AG04450 (cell line): Measurements from ENCODE around the gene SAMHD1. TPM values are rescaled to one million over a fixed set of nuclear protein-coding genes. Genes with fewer than 3 reads are reported as not detected.

Source experiments
- CTCF ChIA-PET: fragments of 300-600, 350-600 bp; formaldehyde crosslinking; extraction: SDS; loops from one replicate; lab custom pipeline; 2022; ENCODE audit warnings: antibody characterized with exemption, inconsistent platforms; lab: Charles Lee
- POLR2A ChIA-PET: fragments of 350-600 bp; formaldehyde crosslinking; extraction: SDS; loops from one replicate; lab custom pipeline; 2021; ENCODE audit warnings: antibody characterized with exemption, inconsistent platforms; lab: Yijun Ruan, JAX
- DNase-seq: peaks from one replicate; pipeline ENCODE4 v3.0.0-alpha.2; 2011; ENCODE audit warnings: low read depth, low spot score
- H3K27ac ChIP-seq: one replicate; pipeline ENCODE4 v1.5.1; 2012; ENCODE audit warnings: low read depth, low read length, control low read depth
- H3K27me3 ChIP-seq: one replicate; pipeline ENCODE4 v1.6.0; 2012; ENCODE audit warnings: low read length; ENCODE audit not compliant: control insufficient read depth, insufficient read depth
- H3K4me3 ChIP-seq: 2 replicates; pipeline ENCODE4 v1.5.1; 2011; ENCODE audit warnings: mild to moderate bottlenecking, low read depth, low read length, control low read depth
- H3K9me3 ChIP-seq: 2 replicates; pipeline ENCODE4 v1.5.1; 2012; ENCODE audit warnings: low read length; ENCODE audit not compliant: control insufficient read depth, insufficient read depth
- polyA plus RNA-seq: library from polyadenylated mRNA; depleted of rRNA; stranded (reverse); fragments of >200 nt; gene quantifications from 2 replicates; pipeline ENCODE4 v1.2.3, GENCODE V29; 2011
- TF ChIP-seq, protein P1 (sequence below): IDR thresholded peaks from 2 replicates; pipeline ENCODE4 v1.5.1; 2011; ENCODE audit warnings: low read depth, low read length, control low read depth, inconsistent platforms

Gene SAMHD1
- polyA plus RNA-seq, 1 experiment: 25.2 TPM

GRCh38 chr20:36856691-36857635 is 94.5 kb downstream of the SAMHD1 start:
- ChIA-PET CTCF (interaction anchor here (0.6 to 1.4 kb wide), 4 partner anchors 9 to 82 kb away, joined by 3 to 7 read pairs (median 4); no protein-coding TSS in a partner anchor), POLR2A (interaction anchor here (0.6 to 1.2 kb wide), 4 partner anchors 8 to 28 kb away, joined by 3 to 9 read pairs (median 4); no protein-coding TSS in a partner anchor)
- H3K4me3 ChIP-seq: no peak overlapping the region
- no peaks in the 10 kb centered on the region for H3K27me3 ChIP-seq
- TF ChIP-seq, protein P1, sequence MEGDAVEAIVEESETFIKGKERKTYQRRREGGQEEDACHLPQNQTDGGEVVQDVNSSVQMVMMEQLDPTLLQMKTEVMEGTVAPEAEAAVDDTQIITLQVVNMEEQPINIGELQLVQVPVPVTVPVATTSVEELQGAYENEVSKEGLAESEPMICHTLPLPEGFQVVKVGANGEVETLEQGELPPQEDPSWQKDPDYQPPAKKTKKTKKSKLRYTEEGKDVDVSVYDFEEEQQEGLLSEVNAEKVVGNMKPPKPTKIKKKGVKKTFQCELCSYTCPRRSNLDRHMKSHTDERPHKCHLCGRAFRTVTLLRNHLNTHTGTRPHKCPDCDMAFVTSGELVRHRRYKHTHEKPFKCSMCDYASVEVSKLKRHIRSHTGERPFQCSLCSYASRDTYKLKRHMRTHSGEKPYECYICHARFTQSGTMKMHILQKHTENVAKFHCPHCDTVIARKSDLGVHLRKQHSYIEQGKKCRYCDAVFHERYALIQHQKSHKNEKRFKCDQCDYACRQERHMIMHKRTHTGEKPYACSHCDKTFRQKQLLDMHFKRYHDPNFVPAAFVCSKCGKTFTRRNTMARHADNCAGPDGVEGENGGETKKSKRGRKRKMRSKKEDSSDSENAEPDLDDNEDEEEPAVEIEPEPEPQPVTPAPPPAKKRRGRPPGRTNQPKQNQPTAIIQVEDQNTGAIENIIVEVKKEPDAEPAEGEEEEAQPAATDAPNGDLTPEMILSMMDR: no peak
- peaks cover 3% of the 10 kb centered on the region; the same call in 1 of the 2 replicates for H3K9me3 ChIP-seq
- DNase-seq: no peak
- peak overlapping the region; percentile 52 for H3K27ac ChIP-seq

GRCh38 chr20:36856195-36856594 is 95.3 kb downstream of the SAMHD1 start:
- CTCF ChIA-PET: interaction anchor here (1.0 to 1.1 kb wide), 2 partner anchors 20 to 82 kb away, joined by 4 to 7 read pairs; no protein-coding TSS in a partner anchor
- peak overlapping the region; percentile 39 for H3K27ac ChIP-seq
- no peaks in the 10 kb centered on the region for H3K27me3 ChIP-seq
- DNase-seq: no peak
- no peak overlapping the region for H3K4me3 ChIP-seq
- POLR2A ChIA-PET: interaction anchor here (0.6 to 0.8 kb wide), 3 partner anchors 8 to 29 kb away, joined by 4 to 9 read pairs (median 4); no protein-coding TSS in a partner anchor
- TF ChIP-seq, protein P1: no peak
- H3K9me3 ChIP-seq: peaks cover 11% of the 10 kb centered on the region

GRCh38 chr20:36855241-36855657 is 96.3 kb downstream of the SAMHD1 start:
- POLR2A ChIA-PET: interaction anchor here (1.2 kb wide), 1 partner anchor 8 kb away, joined by 3 read pairs; a partner anchor contains a TSS
- CTCF ChIA-PET: no interaction called here

DNA sequence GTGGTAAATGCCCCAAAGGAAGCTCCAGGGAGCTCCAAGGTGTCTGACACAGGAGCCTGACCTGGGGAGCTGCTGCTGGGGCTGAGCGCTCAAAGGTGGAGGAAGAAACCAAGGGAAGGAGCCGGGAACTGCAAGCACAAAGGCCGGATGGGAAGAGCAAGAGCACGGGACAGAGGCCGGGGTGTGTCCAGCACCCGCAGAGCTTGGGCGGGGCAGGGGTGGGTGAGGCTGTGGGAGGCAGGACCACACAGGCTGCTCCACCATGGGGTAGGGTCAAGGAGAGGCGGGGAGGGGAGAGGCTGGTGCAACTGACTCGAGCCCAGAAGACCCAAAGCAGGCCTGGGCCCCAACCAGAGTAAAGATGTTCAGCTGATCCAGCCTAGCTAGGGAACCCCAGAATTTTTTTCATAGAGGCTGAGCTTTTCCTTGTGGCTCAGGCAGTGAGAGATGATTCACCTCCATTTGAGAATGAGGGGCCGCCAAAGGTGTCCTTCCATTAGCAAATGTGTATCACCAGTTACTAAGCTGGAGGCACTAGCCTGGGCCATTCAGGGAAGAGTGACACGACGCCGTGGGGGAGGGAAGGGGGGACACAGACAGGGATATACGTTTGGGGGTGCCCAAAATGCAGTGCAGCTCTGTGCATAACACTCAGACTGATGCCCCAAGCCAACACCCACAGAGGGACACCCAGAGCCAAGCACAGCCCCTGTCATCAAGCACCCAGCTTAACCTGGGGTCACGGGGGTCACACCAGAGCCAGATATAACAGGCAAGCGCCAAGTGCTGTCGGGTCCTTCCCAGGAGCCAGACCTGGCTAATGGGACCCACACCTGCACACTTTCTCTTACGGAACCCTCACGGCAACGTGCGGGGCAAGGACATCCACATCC is 96.9 kb downstream of the SAMHD1 start:
- Histone ChIP-seq H3K27me3 (no peaks in the 10 kb centered on the region), H3K27ac (no peak overlapping the region), H3K9me3 (peaks cover 14% of the 10 kb centered on the region), H3K4me3 (no peak overlapping the region)
- no peak for DNase-seq
- POLR2A ChIA-PET: interaction anchor here (0.6 to 1.2 kb wide), 2 partner anchors 9 to 62 kb away, joined by 3 read pairs; a partner anchor contains a TSS
- TF ChIP-seq, protein P1: no peak
- CTCF ChIA-PET: interaction anchor here (1.0 kb wide), 1 partner anchor 9 kb away, joined by 3 read pairs; a partner anchor contains a TSS

More at GRCh38 chr20:36855241-36855657, 96.3 kb downstream of the SAMHD1 start:
- TF ChIP-seq, protein P1: no peak
- DNase-seq: no peak
- Histone ChIP-seq H3K27ac (no peak overlapping the region), H3K4me3 (no peak overlapping the region), H3K9me3 (peaks cover 14% of the 10 kb centered on the region), H3K27me3 (no peaks in the 10 kb centered on the region)
